Transverse colon (tissue), 4 donors: ENCODE measurements around the gene COPZ2. TPM values are rescaled to one million over a fixed set of nuclear protein-coding genes. Genes with fewer than 3 reads are reported as not detected.
A peak's percentile ranks its signal among the peaks of the same experiment; 100 is the strongest.

Experiments
- DNase-seq: peaks from one replicate; pipeline ENCODE4 v3.0.0-alpha.2; 2019
- H3K27ac ChIP-seq, 4 donors: fragments of 200-600 bp; sonication (generic); 2 replicates each; pipeline ENCODE4 v1.5.1; 2016 to 2018; ENCODE audit warnings: inconsistent platforms in 4 of 4
- H3K27me3 ChIP-seq: fragments of 200-600 bp; sonication (generic); 2 replicates; pipeline ENCODE4 v1.5.1; 2017; ENCODE audit warnings: inconsistent platforms
- H3K36me3 ChIP-seq, 4 donors: fragments of 200-600 bp; sonication (generic); 2 replicates each; pipeline ENCODE4 v1.5.1; 2017 to 2019; ENCODE audit warnings: inconsistent platforms in 4 of 4
- H3K4me1 ChIP-seq, 4 donors: fragments of 200-600 bp; sonication (generic); 2 replicates each; pipeline ENCODE4 v1.5.1; 2017 to 2020; ENCODE audit warnings: inconsistent platforms in 4 of 4
- H3K4me3 ChIP-seq, 4 donors: fragments of 200-600 bp; sonication (generic); 1 replicate in 1 of 4; 2 replicates in 3 of 4; pipeline versions ENCODE4 v1.5.1 to v1.6.1; 2017 to 2019; ENCODE audit warnings: inconsistent platforms in 4 of 4
- H3K9me3 ChIP-seq, 2 donors: fragments of 200-600 bp; sonication (generic); 2 replicates each; pipeline ENCODE4 v1.5.1; 2017 to 2019; ENCODE audit warnings: inconsistent platforms in 2 of 2
- CTCF ChIP-seq, 5 experiments: fragments of 200-600 bp in 3 of 5; fragments of 450-650 bp in 2 of 5; sonication (generic) in 3 of 5; IDR thresholded peaks; 1 replicate in 2 of 5; 2 replicates in 3 of 5; pipeline ENCODE4 v1.5.1; 2016 to 2017; ENCODE audit warnings: antibody characterized with exemption in 5 of 5, inconsistent platforms in 3 of 5, mild to moderate bottlenecking in 2 of 5, moderate library complexity in 1 of 5
- EP300 ChIP-seq: sonication (generic); formaldehyde crosslinking; IDR thresholded peaks from one replicate; pipeline ENCODE4 v1.6.1; 2017; ENCODE audit warnings: antibody characterized with exemption, low read depth
- POLR2A ChIP-seq: fragments of 450-650 bp; IDR thresholded peaks from one replicate; pipeline ENCODE4 v1.6.1; 2016; ENCODE audit warnings: antibody characterized with exemption, mild to moderate bottlenecking, moderate library complexity
- POLR2AphosphoS5 ChIP-seq, 3 donors: sonication (generic); formaldehyde crosslinking; IDR thresholded peaks; one replicate each; pipeline ENCODE4 v1.6.1; 2016; ENCODE audit warnings: antibody characterized with exemption in 3 of 3
- WGBS, 2 donors: methylation state at CpG; one replicate each; pipeline ENCODE4 v1.1.5; 2018; ENCODE audit warnings: low coverage in 1 of 2; 5-methylcytosine and 5-hydroxymethylcytosine counted together
- in situ Hi-C, 4 donors: fragments of 200-750 bp; cut with MboI; loops; one replicate each; pipeline versions ENCODE4 v1.15.0 to v1.15.1; 2017; ENCODE audit warnings: low sequenced_read_pairs in 3 of 4, low pct_ligation_motif_present in 1 of 4, low pct_unique_long_range_greater_than_20kb in 1 of 4
- intact Hi-C: fragments of 100-400 bp; cut with DNase I; formaldehyde crosslinking; loops from one replicate; pipeline ENCODE4 v1.15.1; 2023; ENCODE audit warnings: low total_unique reads
- total RNA-seq, 4 donors: library from RNA; depleted of rRNA; stranded (reverse); fragments of >200 nt; gene quantifications; one replicate each; pipeline ENCODE4 v1.1.0, GENCODE V29; 2016

COPZ2 gene
- total RNA-seq, 4 donors from 2014 or later, result 6.0 to 11.2 (median 8.3) TPM

DNA sequence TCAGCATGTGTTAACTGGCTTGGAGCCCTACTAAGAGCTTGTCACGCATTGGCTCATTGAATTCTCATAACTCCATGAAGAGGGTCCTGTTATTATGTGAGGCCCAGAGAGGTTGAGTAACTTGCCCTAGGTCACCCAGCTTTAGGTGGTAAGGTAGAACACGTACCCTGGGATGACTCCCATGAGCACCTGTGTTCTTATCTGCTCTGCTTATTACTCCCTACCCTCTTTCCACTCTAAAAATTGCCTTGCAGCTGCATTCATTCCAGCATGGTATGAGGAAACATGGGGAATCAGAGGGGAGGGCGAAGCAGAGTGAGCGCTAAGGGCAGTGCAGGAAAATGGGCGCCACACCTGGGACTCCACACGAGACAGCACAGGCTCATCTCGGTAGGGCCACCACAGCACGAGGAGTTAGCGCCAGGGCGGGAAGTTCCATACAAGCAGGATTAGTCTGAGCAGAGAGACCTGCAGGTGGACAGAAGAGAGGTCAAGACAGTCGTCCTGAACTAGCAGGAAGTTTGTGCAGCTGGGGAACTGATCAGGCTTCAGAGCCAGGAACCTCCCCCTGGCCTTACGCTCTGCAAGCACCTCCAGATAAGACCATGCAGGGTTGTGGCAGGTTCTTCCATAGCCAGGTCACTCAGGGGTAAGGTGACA lies 10.1 kb downstream of the COPZ2 start:
- Histone ChIP-seq H3K9me3 (no peaks in the 10 kb centered on the region), H3K4me1 (peaks cover 35 to 38% (median 36%) of the 10 kb centered on the region in 4 donors), H3K27ac (no peak overlapping the region), H3K4me3 (no peak overlapping the region), H3K27me3 (peaks cover 8% of the 10 kb centered on the region), H3K36me3 (no peaks in the 10 kb centered on the region)
- no peak for TF ChIP-seq CTCF (IDR thresholded peaks at IDR 0.05)
- TF ChIP-seq POLR2AphosphoS5 (IDR thresholded peaks at IDR 0.05), result no peak
- TF ChIP-seq EP300, result no peak
- TF ChIP-seq POLR2A, result no peak
- intact Hi-C loops, result loop anchor here (2.0 to 5.0 kb wide), 2 partner anchors 47 to 105 kb away; no protein-coding TSS in a partner anchor
- 83 to 94% methylated on average over 3 to 12 of the region's 12 CpGs for WGBS, 2 donors
- in situ Hi-C loops, result loop anchor here in 2 of 4 donors (10.0 kb wide), 1 partner anchor 47 kb away; no protein-coding TSS in a partner anchor
- DNase-seq, result no peak

GRCh38 chr17:48026502-48027321 lies 10.9 kb downstream of the COPZ2 start:
- in situ Hi-C loops (loop anchor here in 2 of 4 donors (10.0 kb wide), 1 partner anchor 48 kb away; no protein-coding TSS in a partner anchor), intact Hi-C loops (loop anchor here (2.0 to 5.0 kb wide), 2 partner anchors 48 to 106 kb away; no protein-coding TSS in a partner anchor)
- peak; percentile 83 to 94 (median 87) for TF ChIP-seq CTCF (IDR thresholded peaks at IDR 0.05)
- peak in 1 of 3 donors; percentile 30 for TF ChIP-seq POLR2AphosphoS5 (IDR thresholded peaks at IDR 0.05)
- TF ChIP-seq EP300, result no peak
- no peak for TF ChIP-seq POLR2A
- peak overlapping the region in 3 of 4 donors; percentile 41 to 84 (median 73) for H3K27ac ChIP-seq
- no peaks in the 10 kb centered on the region for H3K9me3 ChIP-seq
- H3K4me1 ChIP-seq, result peaks cover 35 to 38% (median 36%) of the 10 kb centered on the region in 4 donors
- WGBS, 2 donors, result 15% methylated on average over 13 of the region's 18 CpGs; no CpG with 5 or more reads in 1 of the 2 donors
- H3K4me3 ChIP-seq, result no peak overlapping the region
- no peaks in the 10 kb centered on the region for H3K36me3 ChIP-seq
- H3K27me3 ChIP-seq, result peaks cover 15% of the 10 kb centered on the region
- DNase-seq, result peak; percentile 87

- Histone ChIP-seq H3K4me3 (peak overlapping the region in 2 of 4 donors; percentile 35 to 51), H3K36me3 (no peaks in the 10 kb centered on the region), H3K27ac (peak overlapping the region; percentile 66 to 84 (median 78)), H3K27me3 (peaks cover 19% of the 10 kb centered on the region), H3K4me1 (peaks cover 35 to 38% (median 36%) of the 10 kb centered on the region in 4 donors), H3K9me3 (no peaks in the 10 kb centered on the region)
- in situ Hi-C loops (loop anchor here in 2 of 4 donors (10.0 kb wide), 1 partner anchor 49 kb away; no protein-coding TSS in a partner anchor), intact Hi-C loops (loop anchor here (2.0 to 5.0 kb wide), 2 partner anchors 49 to 106 kb away; no protein-coding TSS in a partner anchor)
- WGBS, 2 donors, result 23% methylated on average over 8 of the region's 8 CpGs; no CpG with 5 or more reads in 1 of the 2 donors
- TF ChIP-seq POLR2A, result no peak
- no peak for TF ChIP-seq POLR2AphosphoS5 (IDR thresholded peaks at IDR 0.05)
- TF ChIP-seq CTCF (IDR thresholded peaks at IDR 0.05), result no peak
- no peak for TF ChIP-seq EP300
- no peak for DNase-seq
Measured at GRCh38 chr17:48025904-48026501, 11.6 kb downstream of the COPZ2 start.
